Neural progenitor cell (in vitro differentiated cells): Measurements from ENCODE around the gene MR1. TPM values are rescaled to one million over a fixed set of nuclear protein-coding genes. Genes with fewer than 3 reads are reported as not detected.

ENCODE experiments used
- DNase-seq: peaks from one replicate; pipeline ENCODE4 v3.0.0-alpha.2; 2016; ENCODE audit warnings: low spot score
- H2AFZ ChIP-seq: fragments of 200-600 bp; sonication (generic); replicated peaks from 2 replicates; pipeline ENCODE4 v1.6.1; 2016; ENCODE audit warnings: antibody characterized with exemption
- H3F3A ChIP-seq: fragments of 200-600 bp; sonication (generic); 2 replicates; pipeline ENCODE4 v1.6.1; 2016; ENCODE audit warnings: antibody characterized with exemption, low read depth
- H3K27ac ChIP-seq: fragments of 200-600 bp; sonication (generic); 2 replicates; pipeline ENCODE4 v1.5.1; 2016; ENCODE audit warnings: mild to moderate bottlenecking
- H3K27me3 ChIP-seq: fragments of 200-600 bp; sonication (generic); 2 replicates; pipeline ENCODE4 v1.6.1; 2016; ENCODE audit warnings: mild to moderate bottlenecking, moderate library complexity
- H3K36me3 ChIP-seq: fragments of 200-600 bp; sonication (generic); 2 replicates; pipeline ENCODE4 v1.5.1; 2016
- H3K4me1 ChIP-seq: fragments of 200-600 bp; sonication (generic); 2 replicates; pipeline ENCODE4 v1.6.1; 2016; ENCODE audit warnings: mixed run types
- H3K4me2 ChIP-seq: fragments of 200-600 bp; sonication (generic); 2 replicates; pipeline ENCODE4 v1.6.1; 2016
- H3K4me3 ChIP-seq: fragments of 200-600 bp; sonication (generic); 2 replicates; pipeline ENCODE4 v1.5.1; 2016
- H3K79me2 ChIP-seq: fragments of 200-600 bp; sonication (generic); 2 replicates; pipeline ENCODE4 v1.6.1; 2016; ENCODE audit warnings: low read depth
- H3K9ac ChIP-seq: fragments of 200-600 bp; sonication (generic); 2 replicates; pipeline ENCODE4 v1.6.1; 2016
- H3K9me3 ChIP-seq: fragments of 200-600 bp; sonication (generic); 2 replicates; pipeline ENCODE4 v1.5.1; 2016; ENCODE audit warnings: low read depth
- H4K20me1 ChIP-seq: fragments of 200-600 bp; sonication (generic); 2 replicates; pipeline ENCODE4 v1.6.1; 2016; ENCODE audit warnings: low read depth
- H3K27ac Mint-ChIP-seq: 3 replicates; pipeline ENCODE4 v1.8.0; 2021; ENCODE audit warnings: mixed read lengths
- H3K27me3 Mint-ChIP-seq: 2 replicates; pipeline ENCODE4 v1.8.0; 2022; ENCODE audit warnings: low read depth, mild to moderate bottlenecking, inconsistent platforms, moderate library complexity, mixed read lengths; ENCODE audit not compliant: insufficient read depth
- H3K36me3 Mint-ChIP-seq: 3 replicates; pipeline ENCODE4 v1.8.0; 2021; ENCODE audit warnings: mixed read lengths
- H3K4me1 Mint-ChIP-seq: 3 replicates; pipeline ENCODE4 v1.8.0; 2021; ENCODE audit warnings: mixed read lengths
- H3K4me3 Mint-ChIP-seq: 3 replicates; pipeline ENCODE4 v1.8.0; 2021; ENCODE audit warnings: mild to moderate bottlenecking, moderate library complexity, mixed read lengths
- H3K9me3 Mint-ChIP-seq: 3 replicates; pipeline ENCODE4 v1.8.0; 2020; ENCODE audit warnings: mixed read lengths
- CTCF ChIP-seq: fragments of 200-600 bp; sonication (generic); IDR thresholded peaks from 2 replicates; pipeline ENCODE4 v1.5.1; 2017; ENCODE audit warnings: antibody characterized with exemption, mild to moderate bottlenecking
- EZH2 ChIP-seq: fragments of 200-600 bp; sonication (generic); IDR thresholded peaks from 2 replicates; pipeline ENCODE4 v1.6.1; 2017; ENCODE audit warnings: antibody characterized with exemption, mild to moderate bottlenecking, moderate library complexity
- EZH2phosphoT487 ChIP-seq: fragments of 200-600 bp; sonication (generic); IDR thresholded peaks from 2 replicates; pipeline ENCODE4 v1.6.1; 2017; ENCODE audit warnings: antibody characterized with exemption
- total RNA-seq: library from RNA; depleted of rRNA; stranded (reverse); fragments of >200 nt; gene quantifications from 2 replicates; pipeline ENCODE4 v1.2.3, GENCODE V29; 2015; ENCODE audit warnings: low replicate concordance

MR1 gene
- total RNA-seq, 1 donor from 2014 or later, result not detected

- Histone ChIP-seq H3F3A (peaks cover 4% of the 10 kb centered on the region), H3K4me2 (peak within 1 kb of the TSS; percentile 78), H3K9me3 (no peaks in the 10 kb centered on the region), H3K36me3 (no peaks in the 10 kb centered on the region), H3K9ac (peak within 1 kb of the TSS; percentile 23), H4K20me1 (peaks cover 45% of the 10 kb centered on the region), H2AFZ (peak within 1 kb of the TSS; percentile 64), H3K4me3 (peak within 1 kb of the TSS; percentile 74), H3K79me2 (peaks cover 43% of the 10 kb centered on the region), H3K27me3 (peaks cover 20% of the 10 kb centered on the region), H3K27ac (no peak within 1 kb of the TSS), H3K4me1 (peaks cover 17% of the 10 kb centered on the region)
- H3K36me3 Mint-ChIP-seq, result peaks cover 14% of the 10 kb centered on the region
- H3K4me1 Mint-ChIP-seq, result peaks cover 42% of the 10 kb centered on the region
- H3K4me3 Mint-ChIP-seq, result peak within 1 kb of the TSS; percentile 100
- DNase-seq, result peak; percentile 97
- H3K27me3 Mint-ChIP-seq, result peaks cover 8% of the 10 kb centered on the region
- TF ChIP-seq EZH2 (no peak), CTCF (no peak), EZH2phosphoT487 (no peak)
- no peaks in the 10 kb centered on the region for H3K9me3 Mint-ChIP-seq
- peak within 1 kb of the TSS; percentile 96 for H3K27ac Mint-ChIP-seq
Observed at GRCh38 chr1:181088079-181089016, 54.6 kb downstream of the MR1 start, which contains the start of gene IER5. TSS of gene IER5 (plus strand) at chr1:181088700. CDS start at chr1:181088903, 203 bp downstream.

GRCh38 chr1:181089017-181089675 lies 55.4 kb downstream of the MR1 start:
- DNase-seq, result peak; percentile 67
- Histone ChIP-seq H3F3A (peaks cover 11% of the 10 kb centered on the region), H3K79me2 (peaks cover 43% of the 10 kb centered on the region), H3K36me3 (no peaks in the 10 kb centered on the region), H3K4me2 (peak overlapping the region; percentile 78), H3K4me1 (peaks cover 17% of the 10 kb centered on the region), H3K27me3 (peaks cover 20% of the 10 kb centered on the region), H3K27ac (no peak overlapping the region), H4K20me1 (peaks cover 45% of the 10 kb centered on the region), H3K9me3 (no peaks in the 10 kb centered on the region), H2AFZ (no peak overlapping the region), H3K4me3 (peak overlapping the region; percentile 74), H3K9ac (peak overlapping the region; percentile 23)
- no peak for TF ChIP-seq EZH2phosphoT487
- no peak for TF ChIP-seq CTCF
- TF ChIP-seq EZH2, result no peak
- Mint-ChIP-seq H3K4me1 (peaks cover 38% of the 10 kb centered on the region), H3K4me3 (peak overlapping the region; percentile 100), H3K36me3 (peaks cover 14% of the 10 kb centered on the region), H3K27me3 (peaks cover 8% of the 10 kb centered on the region), H3K27ac (no peak overlapping the region), H3K9me3 (no peaks in the 10 kb centered on the region)

GRCh38 chr1:181089676-181090544 lies 56.1 kb downstream of the MR1 start:
- TF ChIP-seq EZH2 (no peak), EZH2phosphoT487 (no peak), CTCF (no peak)
- Histone ChIP-seq H3K27ac (no peak overlapping the region), H3F3A (peaks cover 19% of the 10 kb centered on the region), H3K4me3 (peak overlapping the region; percentile 74), H3K27me3 (peaks cover 20% of the 10 kb centered on the region), H3K4me1 (peaks cover 25% of the 10 kb centered on the region), H4K20me1 (peaks cover 51% of the 10 kb centered on the region), H3K79me2 (peaks cover 43% of the 10 kb centered on the region), H3K9ac (peak overlapping the region; percentile 17), H2AFZ (no peak overlapping the region), H3K9me3 (no peaks in the 10 kb centered on the region), H3K4me2 (peak overlapping the region; percentile 78), H3K36me3 (no peaks in the 10 kb centered on the region)
- Mint-ChIP-seq H3K27me3 (peaks cover 9% of the 10 kb centered on the region), H3K27ac (peak overlapping the region; percentile 89), H3K4me3 (peak overlapping the region; percentile 100), H3K36me3 (peaks cover 14% of the 10 kb centered on the region), H3K9me3 (no peaks in the 10 kb centered on the region), H3K4me1 (peaks cover 42% of the 10 kb centered on the region)
- DNase-seq, result peak; percentile 76
